HG02970 (cell line): ENCODE results near the gene PLOD3.

Experiments
- ATAC-seq: cut with Tn5 transposase; IDR thresholded peaks from one replicate; pipeline ENCODE4 v1.9.1; 2021; ENCODE audit warnings: mild to moderate bottlenecking, moderate library complexity, moderate number of reproducible peaks; ENCODE audit not compliant: unreplicated experiment, low FRiP score

Gene PLOD3

GRCh38 chr7:101186194-101186593 is 31.2 kb downstream of the PLOD3 start:
- ATAC-seq, result no peak

DNA sequence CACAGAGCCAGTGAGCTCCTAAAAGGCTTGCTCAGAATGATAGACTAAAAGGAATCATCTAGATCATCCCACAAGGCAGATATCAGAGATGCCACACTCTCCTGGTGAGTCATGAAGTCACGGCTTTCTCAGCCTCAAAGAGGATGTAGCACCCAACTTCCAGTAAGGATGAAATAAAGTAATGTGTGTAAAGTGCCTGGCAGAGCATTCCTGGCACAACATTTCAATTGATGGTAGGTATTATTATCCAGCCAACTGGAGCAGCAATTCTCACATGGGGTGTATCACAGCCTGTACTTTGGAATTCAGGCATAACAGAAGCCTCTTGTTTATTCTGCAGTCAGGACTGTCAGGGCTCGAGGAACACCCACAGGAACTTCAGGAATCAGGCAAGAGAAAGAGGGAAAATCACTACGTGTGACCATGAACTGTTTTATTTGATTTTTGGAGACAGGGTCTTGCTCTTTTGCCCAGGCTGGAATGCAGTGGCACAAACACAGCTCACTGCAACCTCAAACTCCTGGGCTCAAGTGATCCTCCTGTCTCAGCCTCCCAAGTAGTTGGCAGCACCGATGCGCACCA is 32.0 kb downstream of the PLOD3 start:
- ATAC-seq, result no peak

DNA sequence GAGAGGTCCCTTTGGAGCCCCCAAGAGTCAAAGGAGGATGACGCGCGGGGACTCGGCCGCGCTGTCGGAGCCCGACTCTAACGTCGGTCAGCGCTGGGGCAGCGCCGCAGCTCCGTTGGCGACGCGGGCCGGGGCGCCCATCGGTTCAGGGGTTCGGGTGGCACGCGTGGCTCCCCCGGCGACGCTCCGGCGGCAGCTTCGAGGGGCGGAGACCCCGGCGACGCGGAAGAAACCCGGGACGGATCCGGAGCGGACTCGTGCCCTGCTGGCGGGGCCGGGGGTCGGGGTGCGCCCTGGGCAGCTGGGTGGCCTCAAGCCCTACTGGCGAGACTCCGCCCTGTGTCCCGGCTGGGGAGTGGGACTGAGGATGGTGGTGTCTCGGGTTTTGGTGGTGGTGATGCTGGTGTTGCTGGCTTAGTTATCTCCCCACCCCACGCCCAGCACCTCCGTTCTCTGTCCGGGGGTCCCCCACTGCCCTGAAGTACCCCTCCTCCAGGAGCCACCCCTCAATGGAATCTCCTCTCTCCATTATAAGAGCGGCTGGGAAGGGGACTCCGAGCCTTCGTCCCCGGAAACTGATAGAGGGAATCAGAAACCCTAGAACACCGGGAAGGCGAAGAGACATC is 37.1 kb downstream of the PLOD3 start, which contains the start of gene NAT16:
TSS of gene NAT16 (minus strand) at position 164 of the 626 bp plus-strand sequence. CDS start 5,486 bp downstream, outside the sequence.
- ATAC-seq, result no peak

- ATAC-seq, result no peak
Measured at GRCh38 chr7:101179713-101180112, 37.7 kb downstream of the PLOD3 start.

GRCh38 chr7:101179117-101179516 is 38.3 kb downstream of the PLOD3 start:
- no peak for ATAC-seq

- no peak for ATAC-seq
Measured at GRCh38 chr7:101177644-101178043, 39.7 kb downstream of the PLOD3 start.

DNA sequence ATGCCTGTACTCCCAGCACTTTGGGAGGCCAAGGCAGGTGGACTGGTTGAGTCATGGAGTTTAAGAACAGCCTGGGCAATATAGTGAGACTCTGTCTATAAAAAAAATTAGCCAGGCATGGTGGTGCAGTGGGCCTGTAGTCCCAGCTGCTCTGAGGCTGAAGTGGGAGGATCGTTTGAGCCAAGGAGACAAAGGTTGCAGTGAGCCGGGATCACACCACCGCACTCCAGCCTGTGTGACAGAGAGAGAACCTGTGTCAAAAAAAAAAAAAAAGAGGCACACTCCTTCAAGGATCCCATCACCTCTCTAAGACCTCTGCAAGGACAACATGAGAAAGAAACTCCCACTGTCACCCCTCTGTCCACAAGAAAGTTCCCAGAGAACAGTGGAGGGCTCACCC is 41.7 kb downstream of the PLOD3 start:
- ATAC-seq, result no peak

- no peak for ATAC-seq
Measured at GRCh38 chr7:101174322-101174854, 43.0 kb downstream of the PLOD3 start.

DNA sequence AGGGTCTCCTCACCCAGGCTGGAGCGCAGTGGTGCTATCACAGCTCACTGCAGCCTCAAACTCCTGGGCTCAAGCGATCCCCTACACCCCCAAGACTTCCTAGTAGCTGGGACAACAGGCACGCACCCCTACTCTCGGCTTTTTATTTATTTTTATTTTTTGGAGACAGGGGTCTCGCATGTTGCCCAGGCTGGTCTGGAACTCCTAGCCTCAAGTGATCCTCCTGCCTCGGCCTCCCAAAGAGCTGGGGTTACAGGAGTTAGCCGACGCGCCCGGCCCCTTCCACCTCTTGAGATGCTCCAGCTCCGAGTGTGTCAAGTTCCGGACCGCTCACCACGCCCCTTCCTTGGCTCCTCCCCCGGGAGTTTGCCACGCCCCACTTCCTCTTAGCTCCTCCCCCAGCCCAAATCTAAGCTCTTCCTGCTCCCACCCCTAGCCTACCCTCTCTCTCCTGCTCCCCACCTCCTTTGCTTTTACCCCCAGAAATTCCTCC is 43.6 kb downstream of the PLOD3 start:
- no peak for ATAC-seq

DNA sequence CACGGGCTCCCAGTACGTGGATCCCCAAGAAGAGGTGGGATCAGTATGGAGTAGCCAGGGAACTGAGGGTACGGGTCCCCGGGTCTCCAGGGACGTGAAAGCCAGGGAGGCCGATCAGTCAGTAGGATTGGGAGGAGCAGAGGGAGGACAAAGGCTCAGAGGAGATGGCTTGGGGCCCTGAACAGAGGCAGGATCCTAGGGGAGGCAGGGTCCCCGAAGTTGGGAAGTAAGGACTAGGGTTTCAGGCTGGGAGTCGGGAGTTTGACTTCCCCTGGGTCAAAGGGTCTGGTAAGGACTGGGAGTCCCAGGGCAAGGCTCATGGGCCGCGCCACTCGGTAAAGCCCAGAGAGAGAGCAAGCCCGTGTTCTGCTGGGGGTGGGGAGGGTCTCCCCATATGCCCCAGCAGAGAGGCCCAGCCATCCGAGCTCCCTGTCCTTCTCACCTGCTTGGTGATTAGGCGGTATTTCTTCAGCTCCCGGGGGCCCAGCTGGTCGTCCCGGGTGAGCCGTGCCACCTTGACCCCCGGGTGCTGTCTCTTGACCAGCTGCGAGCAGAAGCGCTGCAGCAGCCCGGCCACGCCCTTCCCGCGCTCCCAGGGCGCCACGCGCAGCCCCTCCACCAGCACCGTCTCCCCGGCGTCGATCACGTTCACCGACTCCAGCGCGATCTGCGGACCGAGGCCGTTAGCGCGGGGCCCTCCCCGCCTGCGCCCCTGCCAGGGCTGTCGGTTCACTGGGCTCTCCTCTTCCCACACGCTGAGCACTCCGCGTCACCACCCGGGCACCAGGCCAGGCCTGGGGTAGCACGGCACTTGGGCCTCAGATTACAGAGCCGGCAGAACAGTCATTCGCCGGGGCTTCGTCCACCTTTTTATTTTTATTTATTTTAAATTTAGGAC is 44.3 kb downstream of the PLOD3 start:
- ATAC-seq, result no peak

- ATAC-seq, result no peak
Measured at GRCh38 chr7:101172005-101172853, 45.2 kb downstream of the PLOD3 start.

DNA sequence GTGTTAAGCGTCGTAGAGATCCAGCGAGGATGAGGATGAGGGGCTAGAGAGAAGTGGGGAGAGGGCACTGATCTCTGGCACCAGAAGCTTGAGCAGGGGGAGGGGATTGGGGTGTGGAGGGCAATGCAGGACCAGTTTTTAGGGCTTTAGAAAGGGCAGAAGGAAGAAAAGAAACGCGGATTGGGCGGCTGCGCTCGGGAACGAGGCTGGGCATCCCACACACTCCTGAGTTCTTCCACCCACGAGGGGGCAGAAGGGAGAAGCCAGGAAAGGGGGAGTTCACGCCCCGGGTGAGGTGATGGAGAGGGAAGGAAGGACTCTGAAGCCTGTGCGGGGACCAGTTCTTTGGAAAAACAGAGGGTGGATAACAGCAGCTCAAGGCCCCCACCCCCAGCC is 45.9 kb downstream of the PLOD3 start:
- ATAC-seq, result no peak

DNA sequence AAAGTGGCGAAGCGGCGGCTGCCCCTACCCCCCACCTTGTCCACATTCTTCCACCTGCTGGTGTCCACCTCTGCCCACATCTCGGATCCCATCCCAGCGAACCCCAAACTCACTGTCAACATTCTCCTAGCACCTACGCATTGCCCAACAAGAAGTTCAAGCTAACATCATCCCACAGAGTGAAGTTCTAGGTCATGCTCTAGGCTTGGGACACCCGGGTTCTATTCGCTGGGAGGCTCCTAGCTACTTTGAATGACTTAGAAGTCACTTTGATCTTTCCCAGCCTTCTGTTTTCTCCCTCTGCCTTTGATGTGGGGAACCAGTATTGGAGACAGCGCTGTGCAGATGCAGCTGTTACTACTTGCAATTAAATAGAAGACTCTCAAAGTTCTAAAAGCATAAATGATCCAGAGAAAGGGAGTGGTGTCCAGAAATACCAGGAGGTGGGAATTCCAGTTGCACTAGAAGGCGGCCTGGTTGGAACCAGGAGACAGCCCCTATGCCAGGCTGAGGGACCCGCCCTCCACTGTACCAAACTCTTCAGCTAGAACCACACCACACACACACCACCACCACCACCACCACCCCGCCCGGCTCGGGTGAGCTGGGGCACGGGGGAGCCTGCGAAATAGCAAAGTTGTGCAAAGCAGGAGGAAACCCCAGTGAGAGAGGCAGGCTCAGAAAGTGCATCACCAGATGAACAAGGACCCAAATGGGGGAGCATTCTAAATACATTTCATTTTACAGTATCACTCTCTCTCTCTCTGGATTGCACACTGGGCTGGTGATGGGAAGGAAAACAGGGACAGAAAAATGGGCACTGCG is 46.6 kb downstream of the PLOD3 start:
- no peak for ATAC-seq

DNA sequence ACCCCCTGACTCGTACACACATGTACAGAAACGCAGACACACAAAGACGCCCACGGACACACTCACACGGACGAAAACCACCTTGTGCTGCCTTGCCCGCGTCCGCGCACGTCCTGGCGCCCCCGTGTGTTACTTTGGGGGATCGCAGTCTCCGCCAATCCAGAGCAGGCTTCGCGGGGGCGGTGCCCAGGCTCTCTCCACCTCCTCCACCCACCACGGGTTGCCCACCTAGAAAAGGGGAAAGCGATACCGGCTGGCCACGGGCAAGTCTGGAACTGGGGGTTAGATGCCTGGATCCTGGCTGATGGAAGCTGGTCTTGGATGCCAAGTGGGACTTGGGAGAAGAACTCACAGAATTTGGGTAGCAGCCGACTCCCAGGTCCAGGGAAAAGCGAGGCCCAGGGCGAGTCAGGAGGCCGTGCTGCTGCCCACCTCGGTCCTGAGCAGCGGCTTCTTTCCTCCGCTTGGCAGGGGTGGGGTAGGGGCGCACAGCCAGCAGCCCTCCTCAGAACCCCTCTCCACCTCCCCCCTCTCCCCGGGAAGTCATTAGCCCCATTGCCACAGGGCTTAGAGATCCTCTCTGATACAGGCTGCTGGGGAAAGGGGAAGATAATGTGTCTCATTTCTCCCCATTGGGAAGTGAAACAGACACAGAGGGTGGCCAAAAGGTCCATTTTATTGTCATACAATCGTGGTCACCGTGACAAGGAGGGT is 47.4 kb downstream of the PLOD3 start:
- no peak for ATAC-seq

- ATAC-seq, result no peak
Measured at GRCh38 chr7:101169110-101169837, 48.1 kb downstream of the PLOD3 start.

DNA sequence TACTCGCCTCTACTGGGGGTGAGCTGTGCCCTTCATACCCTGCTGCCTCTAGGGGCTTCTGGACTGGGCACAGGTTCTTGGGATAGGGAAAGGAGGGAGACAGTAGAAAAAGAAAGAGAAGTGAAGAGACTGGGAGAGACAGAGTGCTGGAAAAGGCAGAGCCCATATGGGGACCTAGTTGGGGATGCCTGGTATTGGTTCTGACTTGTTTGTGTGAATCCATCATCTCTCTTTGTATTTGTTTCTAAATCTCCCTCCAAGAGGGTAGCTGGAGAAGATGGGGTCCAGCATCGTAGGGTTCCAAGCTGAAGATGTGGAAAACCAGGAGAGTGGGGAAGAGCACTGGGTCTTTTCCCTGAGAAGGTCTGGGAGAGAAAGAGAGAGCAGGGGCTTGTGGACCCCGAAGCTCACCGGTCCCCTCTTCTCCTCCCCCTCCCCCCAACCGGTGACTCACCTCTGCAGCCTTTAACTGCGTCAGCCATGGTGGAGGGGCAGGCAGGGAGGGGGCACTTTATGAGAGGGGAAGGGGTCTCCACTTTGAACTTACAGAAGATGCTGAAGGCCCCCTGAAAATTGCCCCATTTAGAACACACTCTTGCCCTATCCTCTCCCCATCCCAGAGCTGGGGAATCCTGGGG is 48.9 kb downstream of the PLOD3 start:
- no peak for ATAC-seq

GRCh38 chr7:101167645-101168411 is 49.6 kb downstream of the PLOD3 start:
- ATAC-seq, result no peak
